HepG2 (cell line): Measurements from ENCODE around the gene GABRR3. TPM values are rescaled to one million over a fixed set of nuclear protein-coding genes. Genes with fewer than 3 reads are reported as not detected.

Experiments used
- ATF7 ChIP-seq, 2 experiments: fragments of 450-650 bp in 1 of 2; sonication (generic) in 1 of 2; formaldehyde crosslinking in 1 of 2; IDR thresholded peaks; 2 replicates each; pipeline versions ENCODE4 v1.4.0 to v1.6.1; 2016 to 2020; ENCODE audit warnings: antibody characterized with exemption in 1 of 2, mild to moderate bottlenecking in 1 of 2, missing genetic modification reagents in 1 of 2
- CBX2 ChIP-seq, 2 experiments: fragments of 200-600 bp in 1 of 2; sonication (generic); formaldehyde crosslinking in 1 of 2; IDR thresholded peaks; 2 replicates each; pipeline versions ENCODE4 v1.7.0 to v1.8.1; 2018 to 2022; ENCODE audit warnings: low read depth in 2 of 2, low read length in 1 of 2, mild to moderate bottlenecking in 1 of 2, missing genetic modification reagents in 1 of 2
- CEBPG ChIP-seq: IDR thresholded peaks from 2 replicates; pipeline ENCODE4 v1.6.1; 2016
- DZIP1 ChIP-seq: sonication (generic); formaldehyde crosslinking; IDR thresholded peaks from 2 replicates; pipeline ENCODE4 v1.5.0; 2020; ENCODE audit warnings: mild to moderate bottlenecking, missing genetic modification reagents
- GPBP1L1 ChIP-seq: sonication (generic); formaldehyde crosslinking; IDR thresholded peaks from 2 replicates; pipeline ENCODE4 v1.5.0; 2020; ENCODE audit warnings: mild to moderate bottlenecking, missing genetic modification reagents
- KDM3A ChIP-seq: IDR thresholded peaks from 2 replicates; pipeline ENCODE4 v1.6.1; 2018; ENCODE audit warnings: low read depth, missing compliant biosample characterization
- KLF6 ChIP-seq: IDR thresholded peaks from 2 replicates; pipeline ENCODE4 v1.8.0; 2016; ENCODE audit warnings: missing biosample characterization, missing genetic modification reagents
- MED1 ChIP-seq: sonication (generic); formaldehyde crosslinking; IDR thresholded peaks from 2 replicates; pipeline ENCODE4 v1.4.0; 2020; ENCODE audit warnings: missing genetic modification reagents
- MEIS1 ChIP-seq: sonication (generic); formaldehyde crosslinking; IDR thresholded peaks from 2 replicates; pipeline ENCODE4 v1.9.0; 2021; ENCODE audit warnings: mild to moderate bottlenecking, missing genetic modification reagents, moderate library complexity, borderline replicate concordance
- POLR2G ChIP-seq: fragments of 200-400 bp; formaldehyde crosslinking; IDR thresholded peaks from 2 replicates; pipeline ENCODE4 v1.6.1; 2018; ENCODE audit warnings: mild to moderate bottlenecking, low read depth, low read length, moderate library complexity
- PRDM4 ChIP-seq: sonication (generic); formaldehyde crosslinking; IDR thresholded peaks from 2 replicates; pipeline ENCODE4 v1.9.0; 2021; ENCODE audit warnings: missing genetic modification reagents, borderline replicate concordance
- RCOR2 ChIP-seq: IDR thresholded peaks from 2 replicates; pipeline ENCODE4 v1.6.1; 2016; ENCODE audit warnings: missing biosample characterization, missing genetic modification reagents
- RFX3 ChIP-seq: IDR thresholded peaks from 2 replicates; pipeline ENCODE4 v1.6.1; 2016; ENCODE audit warnings: missing biosample characterization, missing genetic modification reagents
- SYNCRIP ChIP-seq: fragments of 200-400 bp; formaldehyde crosslinking; IDR thresholded peaks from 2 replicates; pipeline ENCODE4 v1.6.1; 2018; ENCODE audit warnings: mild to moderate bottlenecking, low read depth, low read length; ENCODE audit not compliant: insufficient read depth
- ZBTB20 ChIP-seq: sonication (generic); formaldehyde crosslinking; IDR thresholded peaks from 2 replicates; pipeline ENCODE4 v1.8.1; 2023; ENCODE audit warnings: missing genetic modification reagents, low read depth, mild to moderate bottlenecking, borderline replicate concordance
- ZFP62 ChIP-seq: sonication (generic); formaldehyde crosslinking; IDR thresholded peaks from 2 replicates; pipeline ENCODE4 v1.4.0; 2020; ENCODE audit warnings: missing genetic modification reagents
- ZNF343 ChIP-seq: sonication (generic); formaldehyde crosslinking; IDR thresholded peaks from 2 replicates; pipeline ENCODE4 v1.4.0; 2020; ENCODE audit warnings: mild to moderate bottlenecking, missing genetic modification reagents
- ZNF496 ChIP-seq: sonication (generic); formaldehyde crosslinking; IDR thresholded peaks from 2 replicates; pipeline ENCODE4 v1.8.1; 2023; ENCODE audit warnings: mild to moderate bottlenecking, moderate library complexity, missing genetic modification reagents; ENCODE audit not compliant: insufficient replicate concordance
- ZNF574 ChIP-seq: sonication (generic); formaldehyde crosslinking; IDR thresholded peaks from 2 replicates; pipeline ENCODE4 v1.4.0; 2020; ENCODE audit warnings: missing genetic modification reagents
- polyA plus RNA-seq, 8 experiments: library from polyadenylated mRNA; depleted of rRNA in 3 of 8; stranded (reverse) in 7 of 8; unstranded in 1 of 8; fragments of >200 nt; fragmentation: Illumina TruSeq in 4 of 8; extraction: Trizol in 4 of 8; gene quantifications; 2 replicates each; pipeline versions ENCODE4 v1.2.1 to v1.2.3, GENCODE V29; 2011 to 2016; ENCODE audit warnings: low read depth in 4 of 8, missing spikeins in 1 of 8, mixed read lengths in 1 of 8; ENCODE audit not compliant: insufficient read depth in 1 of 8
- total RNA-seq, 5 experiments: library from RNA; depleted of rRNA; stranded (reverse); fragments of >200 nt; fragmentation: Illumina TruSeq; extraction: Trizol; gene quantifications; 2 replicates each; pipeline ENCODE4 v1.2.3, GENCODE V29; 2016; ENCODE audit warnings: low read depth in 1 of 5

Gene GABRR3
- total and polyA plus RNA-seq, 2 of the 13 experiments (the other 11 are each of a cell fraction or from before 2014, with no cell fraction given) = 0.42 to 0.83 TPM

- TF ChIP-seq ZNF574 (CRISPR knock-in tag) = peak; percentile 68
- TF ChIP-seq RCOR2 (CRISPR knock-in tag) = no peak
- no peak for TF ChIP-seq RFX3 (CRISPR knock-in tag)
- TF ChIP-seq DZIP1 (CRISPR knock-in tag) = no peak
- no peak for TF ChIP-seq ATF7 (IDR thresholded peaks at IDR 0.05)
- no peak for TF ChIP-seq ATF7 (CRISPR knock-in tag; IDR thresholded peaks at IDR 0.05)
- TF ChIP-seq POLR2G = peak; percentile 73
- TF ChIP-seq ZBTB20 (CRISPR knock-in tag) = peak; percentile 67; the same call in 1 of the 2 replicates
- TF ChIP-seq PRDM4 (CRISPR knock-in tag) = no peak
- no peak for TF ChIP-seq GPBP1L1
- no peak for TF ChIP-seq SYNCRIP
- TF ChIP-seq ZNF496 (CRISPR knock-in tag) = no peak
- TF ChIP-seq CEBPG = peak; percentile 41; the same call in 1 of the 2 replicates
- TF ChIP-seq KDM3A (CRISPR knock-in tag) = no peak
- no peak for TF ChIP-seq CBX2 (IDR thresholded peaks at IDR 0.05; ENCODE audit: low read depth, low read length)
- no peak for TF ChIP-seq CBX2 (CRISPR knock-in tag; IDR thresholded peaks at IDR 0.05; ENCODE audit: low read depth)
- TF ChIP-seq ZFP62 (CRISPR knock-in tag) = no peak
- peak; percentile 27; the same call in 1 of the 2 replicates for TF ChIP-seq KLF6 (CRISPR knock-in tag)
- TF ChIP-seq MED1 (CRISPR knock-in tag) = no peak
- peak; percentile 44; the same call in 1 of the 2 replicates for TF ChIP-seq ZNF343
- TF ChIP-seq MEIS1 (CRISPR knock-in tag) = no peak
Measured at GRCh38 chr3:97971679-97972567, 63.2 kb downstream of the GABRR3 start, which contains the start of gene RIOX2 (continued).
